Stimulated activated CD4-positive, alpha-beta T cell treated with anti-CD3 and anti-CD28 coated beads, TNF-alpha, amount 100 ng/mL, for 24 hours (primary cell): Measurements from ENCODE around the gene ERFE.

Source experiments
- DNase-seq, 3 experiments: peaks; one replicate each; pipeline ENCODE4 v3.0.0-alpha.2; 2020; ENCODE audit warnings: low read depth in 3 of 3

ERFE gene

DNA sequence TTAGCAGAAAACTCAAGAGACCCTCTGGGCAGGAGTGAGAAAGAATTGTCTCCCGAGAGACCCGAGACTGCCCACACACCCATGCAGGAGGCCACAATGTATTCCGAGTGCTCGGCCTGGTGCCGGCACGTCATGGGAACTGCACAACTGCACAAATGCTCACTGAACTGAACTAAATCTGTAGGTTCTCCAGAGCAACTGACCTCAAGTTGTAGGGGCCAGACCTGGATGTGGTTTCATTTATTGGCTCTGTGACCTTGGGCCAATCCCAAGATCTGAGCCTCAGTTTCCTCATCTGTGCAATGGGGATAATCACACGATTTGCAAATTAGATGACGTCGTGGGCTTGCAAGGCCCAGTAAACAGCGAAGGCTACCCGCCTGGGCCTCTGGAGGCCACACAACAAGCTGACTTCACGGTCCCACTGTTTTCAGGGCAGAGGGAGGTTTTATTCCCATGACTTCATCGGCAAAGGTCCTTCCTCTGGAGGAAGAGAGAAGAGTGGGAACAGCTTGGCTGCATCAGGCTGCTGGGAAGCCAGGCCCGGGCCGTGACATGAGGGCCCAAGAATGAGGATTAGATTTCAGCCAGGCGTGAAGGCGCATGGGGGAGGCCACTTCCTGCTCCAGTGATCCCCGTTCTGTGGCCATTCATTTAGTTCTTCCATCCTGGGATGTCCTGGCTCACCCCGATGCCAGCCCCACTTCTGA lies 3.6 kb upstream of the ERFE start:
- DNase-seq, result no peak

DNA sequence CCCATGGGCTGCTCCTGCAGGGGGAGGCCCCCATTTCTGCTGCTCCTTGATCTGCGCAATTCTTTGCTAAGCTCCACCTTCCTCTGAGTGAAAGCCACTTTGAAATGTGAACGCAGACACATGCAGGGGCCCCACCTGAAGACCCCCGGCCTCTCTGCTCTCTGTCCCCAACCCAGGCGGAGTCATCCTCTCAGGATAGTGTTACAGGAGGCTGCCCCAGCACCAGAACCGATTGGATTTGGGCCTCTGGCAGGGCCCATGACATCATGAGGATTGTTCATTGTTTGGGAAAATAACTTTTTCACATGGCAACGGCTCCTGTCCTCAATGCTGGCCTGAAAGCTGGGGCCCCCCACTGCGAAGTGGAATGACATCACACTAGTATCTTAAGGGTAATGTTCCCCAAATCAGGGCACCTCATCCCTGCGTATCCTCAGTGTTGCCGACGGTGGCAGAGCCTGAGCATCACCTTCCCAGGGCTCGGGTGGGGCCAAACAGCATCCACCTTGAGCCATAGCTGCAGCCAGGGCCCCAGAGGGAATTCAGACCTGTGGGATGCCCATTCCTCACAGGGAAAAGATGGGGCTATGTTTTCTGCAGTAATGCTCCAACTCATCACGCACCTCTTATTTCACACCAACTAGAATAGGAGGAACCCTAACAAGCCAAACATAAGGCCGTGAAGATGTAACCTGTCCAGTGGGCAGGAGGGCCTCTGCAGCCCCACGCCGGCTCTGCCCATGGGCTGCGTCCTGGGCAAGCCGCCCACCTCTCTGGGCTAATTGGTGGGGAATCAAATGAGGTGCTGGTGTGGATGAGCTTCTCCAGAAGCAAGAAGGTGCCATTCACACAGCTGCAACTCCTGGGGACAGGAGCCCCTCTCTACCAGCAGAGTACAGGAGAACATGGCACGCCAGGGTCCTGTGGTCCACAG lies 2.7 kb upstream of the ERFE start:
- no peak for DNase-seq

DNA sequence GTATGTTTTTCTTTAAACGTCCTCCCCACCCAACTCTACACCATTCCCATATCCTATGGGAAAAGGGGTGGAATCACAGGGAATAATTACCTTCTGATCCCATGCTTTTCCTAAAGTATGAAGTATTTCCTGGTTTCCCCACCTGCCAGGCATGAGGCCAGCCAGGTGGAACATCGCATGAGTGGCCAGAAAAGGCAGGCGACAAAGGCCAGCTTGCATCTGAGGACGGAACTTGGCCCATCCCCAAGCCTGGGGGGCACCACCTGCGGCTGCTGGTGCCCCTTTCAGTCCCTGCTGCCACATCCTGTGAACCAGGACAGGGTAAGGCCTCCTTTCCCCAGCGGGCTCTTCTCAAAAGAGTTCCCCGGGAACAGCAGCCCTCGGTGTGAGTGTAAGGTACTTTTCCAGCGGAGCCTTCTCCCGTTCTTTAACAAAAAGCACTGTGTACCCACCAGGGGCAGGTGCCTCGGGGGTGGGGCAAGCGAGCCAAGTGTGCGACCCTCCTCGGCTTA lies 1.2 kb upstream of the ERFE start:
- DNase-seq, result no peak

DNA sequence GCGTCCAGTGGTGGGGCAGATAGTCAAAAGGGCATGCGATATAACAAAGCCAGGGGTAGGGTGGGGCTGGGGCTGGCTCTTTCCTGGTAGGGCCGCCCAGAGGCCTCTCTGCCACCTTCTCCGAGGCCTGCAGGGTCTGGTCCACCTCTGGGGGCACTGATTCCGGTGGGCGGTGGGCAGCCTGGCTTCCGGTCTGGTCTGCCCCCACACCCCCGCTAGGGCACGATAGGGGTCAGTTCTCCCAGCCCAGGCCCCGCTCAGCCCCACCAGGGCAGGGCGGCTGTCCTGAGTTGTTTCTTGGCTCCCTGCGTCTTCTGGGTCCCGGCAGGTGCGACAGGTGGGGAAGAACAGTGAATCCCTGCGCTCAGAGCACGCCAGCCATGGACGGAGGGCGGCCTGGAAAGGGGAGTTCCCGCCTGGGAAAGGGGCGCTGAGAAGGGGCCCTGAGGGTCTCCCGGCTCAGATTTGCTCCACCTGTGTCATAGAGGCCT lies 707 bp upstream of the ERFE start:
- DNase-seq, result no peak

DNA sequence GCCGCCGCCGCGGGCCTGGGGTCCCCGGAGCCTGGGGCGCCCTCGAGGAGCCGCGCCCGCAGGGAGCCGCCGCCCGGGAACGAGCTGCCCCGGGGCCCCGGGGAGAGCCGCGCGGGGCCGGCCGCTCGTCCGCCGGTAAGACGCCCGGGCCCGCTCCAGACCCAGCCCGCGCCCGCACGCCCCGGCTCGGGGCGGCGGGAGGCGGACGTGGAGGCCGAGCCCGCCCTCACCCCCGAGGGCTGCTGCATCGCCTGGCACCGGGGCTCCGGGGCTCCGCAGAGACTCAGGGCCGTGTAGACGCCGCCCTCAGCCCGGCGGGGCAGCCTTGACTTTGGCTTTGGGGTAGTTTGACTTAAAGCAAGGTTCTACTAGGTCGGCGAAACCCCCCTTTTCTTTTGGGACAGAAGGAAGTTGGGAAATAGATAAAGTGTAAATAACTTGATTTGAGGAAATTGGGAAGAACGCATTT lies 335 bp downstream of the ERFE start:
- peak in 1 of 3 experiments; percentile 23 for DNase-seq

DNA sequence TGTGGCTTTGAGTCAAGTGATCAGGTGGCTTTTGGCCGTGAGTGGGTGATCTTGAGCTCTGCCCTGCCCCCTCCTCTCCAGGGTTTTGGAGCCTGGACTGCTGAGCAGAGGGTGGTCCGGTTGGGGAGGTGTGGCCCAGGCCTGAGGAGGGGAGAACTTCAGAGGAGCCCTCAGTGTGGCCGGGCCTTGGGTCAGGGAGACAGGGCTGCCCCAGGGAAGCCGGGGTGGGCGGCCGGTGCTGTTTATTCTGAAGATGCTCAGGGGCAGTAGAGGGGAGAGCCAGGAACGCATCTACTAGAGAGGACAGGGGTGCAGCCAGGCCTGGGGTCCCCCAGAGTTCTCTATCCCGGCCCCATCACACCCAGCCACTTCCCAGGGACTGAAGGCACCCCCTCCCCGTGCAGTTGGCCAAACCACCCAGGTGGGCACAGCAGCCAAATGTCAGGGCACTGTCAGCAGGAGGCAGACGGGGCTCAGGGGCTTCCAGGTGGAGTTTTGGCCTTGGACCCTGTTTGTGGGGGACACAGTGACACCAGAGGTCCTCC lies 963 bp downstream of the ERFE start:
- no peak for DNase-seq

DNA sequence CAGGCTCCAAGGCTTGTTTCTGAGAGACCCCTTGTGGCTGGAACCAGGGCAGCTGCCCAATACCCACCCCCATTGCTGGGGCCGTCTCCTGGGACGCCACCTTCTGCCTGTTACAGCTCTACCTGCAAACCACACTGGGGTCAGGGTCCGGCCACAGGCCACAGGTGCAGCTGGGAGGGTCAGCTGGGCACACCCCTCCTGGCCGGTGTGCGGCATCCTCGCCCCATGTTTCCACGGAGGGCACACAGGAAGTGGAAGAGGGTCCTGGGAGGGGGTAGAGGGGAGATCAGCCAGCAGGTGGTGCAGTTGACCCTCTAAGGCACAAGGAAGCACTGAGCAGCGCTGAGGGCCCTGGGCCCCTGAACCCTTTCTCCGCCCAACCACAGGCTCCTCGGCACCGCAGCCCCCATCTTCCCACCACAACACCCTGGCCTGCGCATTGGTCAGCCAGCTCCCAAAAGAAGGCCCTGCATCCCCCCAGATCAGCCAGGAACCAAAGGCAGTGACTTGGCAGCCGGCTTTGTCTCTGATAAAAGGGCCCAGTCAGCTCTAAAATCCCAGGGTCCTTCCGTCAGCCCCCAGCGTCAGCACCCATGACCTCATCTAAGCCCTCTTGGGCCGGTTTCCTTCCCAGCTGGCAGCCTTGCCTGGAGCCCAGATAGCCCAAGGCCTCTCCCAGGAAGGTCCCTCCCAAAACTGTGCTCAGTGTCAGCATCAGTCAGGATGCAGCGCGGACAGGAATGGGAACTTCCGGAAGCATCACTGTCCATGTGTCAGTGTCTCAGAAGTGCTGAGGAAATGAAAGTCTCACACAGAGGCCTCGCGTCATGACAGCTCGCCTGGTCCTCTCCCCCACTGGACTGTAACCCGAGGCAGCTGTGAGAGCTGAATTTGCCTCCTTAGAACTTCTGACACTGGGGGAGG lies 1.7 kb downstream of the ERFE start:
- no peak for DNase-seq

DNA sequence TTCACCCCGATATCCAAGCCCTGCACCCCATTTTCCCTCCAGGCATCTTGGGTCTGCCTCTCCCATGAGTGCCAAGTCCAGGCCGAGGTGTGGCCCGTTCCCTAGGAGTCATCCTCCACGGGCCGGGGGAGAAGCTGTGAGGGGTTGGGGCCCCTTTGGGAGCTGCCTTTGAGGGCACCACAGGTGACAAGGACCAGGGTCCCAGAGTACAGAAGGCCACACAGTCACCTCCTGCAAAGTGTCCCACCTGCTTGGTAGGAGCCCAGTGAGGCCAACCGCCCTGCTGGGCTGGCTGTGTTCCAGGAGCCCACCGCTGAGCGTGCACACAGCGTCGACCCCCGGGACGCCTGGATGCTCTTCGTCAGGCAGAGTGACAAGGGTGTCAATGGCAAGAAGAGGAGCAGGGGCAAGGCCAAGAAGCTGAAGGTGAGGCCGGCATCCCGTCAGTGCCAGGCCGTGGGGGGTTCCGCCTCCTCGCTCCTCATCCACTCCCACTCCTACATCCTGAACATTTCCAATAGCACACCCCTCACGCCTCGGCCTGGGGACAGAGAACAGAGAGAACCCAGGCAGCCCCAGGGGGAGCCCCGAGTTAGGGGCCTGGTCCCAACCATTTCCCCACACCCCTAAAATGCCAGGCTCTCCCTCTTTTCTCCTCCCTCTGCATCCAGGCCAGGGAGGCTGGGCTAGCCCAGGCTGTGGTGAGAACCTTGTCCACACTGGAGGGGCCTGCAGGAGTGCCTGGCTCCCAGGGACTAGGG lies 2.7 kb downstream of the ERFE start:
- no peak for DNase-seq

DNA sequence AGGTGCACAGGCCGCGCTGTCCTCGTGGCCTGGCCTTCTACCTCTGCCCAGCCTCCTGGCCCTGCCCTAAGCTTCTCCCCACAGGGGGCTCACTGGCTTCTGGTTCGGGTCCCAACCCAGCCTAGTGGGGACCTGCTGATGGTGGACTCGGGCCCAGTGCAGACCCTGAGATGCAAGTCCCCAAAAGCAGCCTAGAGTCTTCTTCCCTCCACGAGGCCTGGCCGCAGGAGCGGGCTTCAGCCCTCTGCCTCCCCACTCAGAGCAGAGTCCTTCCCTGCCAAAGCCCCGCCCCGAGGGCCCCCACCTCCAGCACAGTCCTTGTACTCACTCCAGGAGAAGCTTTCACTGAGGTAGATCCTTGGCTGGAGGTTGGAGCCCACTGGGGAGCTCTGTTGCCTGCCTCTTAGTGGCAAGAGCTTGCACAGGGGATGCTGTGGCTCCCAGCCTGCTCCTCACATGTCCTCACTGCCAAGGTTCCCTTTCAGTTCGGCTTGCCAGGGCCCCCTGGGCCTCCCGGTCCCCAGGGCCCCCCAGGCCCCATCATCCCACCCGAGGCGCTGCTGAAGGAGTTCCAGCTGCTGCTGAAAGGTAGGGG lies 3.6 kb downstream of the ERFE start:
- no peak for DNase-seq

DNA sequence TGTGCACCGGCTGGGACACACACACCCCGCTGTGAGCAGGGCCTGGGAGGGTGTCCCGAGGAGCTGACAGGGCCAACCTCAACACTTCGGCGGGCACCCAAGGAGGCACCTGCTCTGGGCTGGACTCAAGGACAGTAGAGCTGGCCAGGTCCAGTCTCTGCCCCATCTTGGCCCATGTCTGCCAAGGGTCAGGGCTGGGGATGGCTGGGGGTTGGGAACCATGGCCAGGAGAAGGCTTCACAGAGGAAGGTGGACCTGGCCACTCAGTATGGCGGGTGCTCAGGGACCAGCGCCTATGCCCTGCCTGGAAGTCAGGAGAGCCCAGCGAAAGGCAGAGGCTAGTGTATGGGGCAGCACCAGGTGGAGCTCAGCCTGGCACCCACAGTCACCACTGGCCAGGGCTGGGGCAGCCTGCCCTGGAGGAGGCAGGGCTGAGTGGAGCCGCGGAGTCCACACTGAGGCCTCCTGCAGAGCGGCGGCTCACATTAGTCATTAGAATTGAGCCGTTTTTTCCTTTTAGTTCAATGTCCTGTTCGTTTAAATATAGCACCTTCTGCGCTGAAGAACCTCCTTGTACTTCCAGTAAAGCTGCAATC lies 4.2 kb downstream of the ERFE start:
- DNase-seq, result no peak

DNA sequence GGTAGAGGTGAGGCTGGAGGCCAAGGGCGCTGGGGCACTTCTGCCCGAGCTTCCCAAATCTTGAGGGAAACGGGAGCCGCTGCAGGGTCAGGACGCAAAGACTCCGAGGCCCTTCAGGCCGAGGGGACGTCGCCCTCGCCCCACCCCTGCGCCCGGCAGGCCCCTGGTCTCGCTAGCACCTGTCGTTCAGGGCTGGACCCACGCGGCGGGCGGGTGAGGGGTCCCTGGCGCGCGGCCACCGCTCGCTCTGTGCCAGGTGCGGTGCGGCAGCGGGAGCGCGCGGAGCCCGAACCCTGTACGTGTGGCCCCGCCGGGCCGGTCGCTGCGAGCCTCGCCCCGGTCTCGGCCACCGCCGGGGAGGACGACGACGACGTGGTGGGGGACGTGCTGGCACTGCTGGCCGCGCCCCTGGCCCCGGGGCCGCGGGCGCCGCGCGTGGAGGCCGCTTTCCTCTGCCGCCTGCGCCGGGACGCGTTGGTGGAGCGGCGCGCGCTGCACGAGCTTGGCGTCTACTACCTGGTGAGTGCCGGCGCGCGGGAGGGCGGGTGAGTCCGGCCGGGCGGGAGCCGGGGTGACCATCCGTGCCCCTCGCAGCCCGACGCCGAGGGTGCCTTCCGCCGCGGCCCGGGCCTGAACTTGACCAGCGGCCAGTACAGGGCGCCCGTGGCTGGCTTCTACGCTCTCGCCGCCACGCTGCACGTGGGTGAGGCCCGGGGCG lies 4.9 kb downstream of the ERFE start:
- DNase-seq, result no peak

DNA sequence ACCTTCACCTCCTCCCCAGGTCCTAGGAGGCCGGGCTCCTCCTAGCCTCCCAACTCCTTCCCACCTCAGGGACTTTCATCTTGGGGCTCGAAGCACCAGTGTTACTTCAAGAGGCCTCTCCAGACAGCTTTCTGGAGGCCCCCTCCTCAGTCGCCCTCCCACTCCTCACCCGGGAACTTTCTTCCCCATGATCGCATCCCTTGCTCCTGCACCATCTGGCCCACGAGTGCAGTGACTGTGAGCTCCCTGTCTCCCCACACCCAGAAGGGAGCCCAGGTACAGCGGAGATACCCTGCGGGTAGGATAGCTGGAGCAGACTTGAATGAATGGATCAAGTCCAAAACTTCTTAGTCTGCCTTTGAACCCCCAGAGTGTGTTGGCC lies 6.1 kb downstream of the ERFE start:
- DNase-seq, result no peak

DNA sequence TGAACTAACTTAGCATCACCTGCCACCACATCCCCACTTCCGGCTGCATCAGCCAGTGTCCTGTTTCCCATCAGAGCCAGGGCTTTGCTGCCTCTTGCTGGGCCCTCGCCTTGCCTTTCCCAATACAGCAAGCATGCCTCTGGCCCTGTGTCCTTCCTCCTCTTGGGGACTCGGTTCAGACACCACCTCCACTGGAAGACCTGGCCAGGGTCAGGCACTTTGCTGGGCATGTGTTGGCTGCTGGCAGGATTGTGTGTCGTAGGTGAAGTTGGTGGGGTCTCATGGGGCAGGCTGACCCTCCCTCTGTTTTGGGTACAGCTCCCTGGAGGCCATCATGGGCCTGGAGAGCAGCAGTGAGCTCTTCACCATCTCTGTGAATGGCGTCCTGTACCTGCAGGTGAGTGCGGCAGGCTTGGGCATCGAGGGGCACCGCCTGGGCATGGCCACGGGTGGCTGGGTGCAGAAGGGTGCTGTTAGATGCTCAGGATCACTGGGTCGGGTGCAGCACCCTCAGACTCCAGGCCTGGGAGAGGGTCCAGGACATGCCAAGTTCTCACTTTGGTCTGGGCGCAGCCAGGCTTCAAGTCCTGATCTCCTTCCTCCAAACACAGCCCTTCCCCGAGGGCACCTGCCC lies 6.6 kb downstream of the ERFE start:
- DNase-seq, result no peak

DNA sequence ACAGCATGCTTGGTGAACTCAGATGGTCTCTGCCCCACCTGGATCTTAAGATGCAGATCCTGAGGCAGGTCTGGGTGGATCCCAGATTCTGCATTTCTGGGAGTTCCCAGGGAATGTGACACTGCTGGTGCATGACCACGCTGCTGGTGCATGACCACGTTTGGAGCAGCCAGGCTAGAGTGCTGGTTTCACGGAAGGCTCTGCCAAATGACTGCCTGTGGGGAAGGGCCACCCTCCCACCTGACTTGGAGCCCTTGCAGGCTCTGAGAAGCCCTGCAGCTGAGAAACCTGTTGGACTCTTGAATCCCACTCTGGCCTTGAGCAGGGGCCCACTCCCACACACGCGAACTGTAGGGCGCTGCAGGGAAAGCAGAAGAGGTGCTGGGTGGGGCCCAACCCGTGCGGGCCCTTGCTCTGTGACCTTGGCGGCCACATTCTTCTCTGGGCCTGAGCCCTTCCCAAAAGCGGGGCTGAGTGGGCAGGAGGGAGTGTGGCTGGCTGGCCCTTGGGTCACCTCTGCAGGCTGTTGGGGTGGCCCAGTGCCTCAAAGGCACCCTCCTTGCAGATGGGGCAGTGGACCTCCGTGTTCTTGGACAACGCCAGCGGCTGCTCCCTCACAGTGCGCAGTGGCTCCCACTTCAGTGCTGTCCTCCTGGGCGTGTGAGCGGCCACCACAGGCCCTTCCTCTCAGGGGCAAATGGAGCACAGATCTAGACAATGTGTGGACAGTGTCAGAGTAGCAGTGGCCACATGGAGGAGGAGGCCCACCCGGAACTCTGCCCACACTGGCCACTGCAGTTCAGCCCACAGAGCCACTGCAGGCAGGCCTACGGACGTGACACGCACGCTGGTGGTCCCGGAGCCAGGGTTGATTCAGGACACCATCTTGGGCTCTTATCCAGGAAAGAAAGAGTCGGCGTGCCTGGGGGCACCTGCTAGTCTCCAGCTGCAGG lies 7.9 kb downstream of the ERFE start:
- DNase-seq, result no peak

DNA sequence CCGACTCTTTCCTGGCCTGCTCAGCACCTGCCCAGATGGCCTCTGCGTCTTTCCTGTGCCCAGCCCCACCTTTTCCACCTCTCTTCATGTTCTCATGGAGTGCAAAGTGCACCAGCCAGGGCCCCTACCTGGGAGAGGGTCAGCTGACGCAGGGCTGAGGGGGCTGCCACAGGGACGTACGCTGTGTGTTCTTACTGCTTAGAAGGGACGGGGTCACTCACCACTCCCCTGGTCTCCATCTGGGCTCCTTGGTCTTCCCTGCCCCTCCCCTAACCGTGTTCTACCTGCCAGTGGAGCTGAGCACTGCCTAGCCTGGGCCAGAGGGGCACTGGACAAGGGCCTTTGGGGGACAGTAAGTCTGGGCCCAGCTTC lies 8.6 kb downstream of the ERFE start:
- DNase-seq, result no peak

DNA sequence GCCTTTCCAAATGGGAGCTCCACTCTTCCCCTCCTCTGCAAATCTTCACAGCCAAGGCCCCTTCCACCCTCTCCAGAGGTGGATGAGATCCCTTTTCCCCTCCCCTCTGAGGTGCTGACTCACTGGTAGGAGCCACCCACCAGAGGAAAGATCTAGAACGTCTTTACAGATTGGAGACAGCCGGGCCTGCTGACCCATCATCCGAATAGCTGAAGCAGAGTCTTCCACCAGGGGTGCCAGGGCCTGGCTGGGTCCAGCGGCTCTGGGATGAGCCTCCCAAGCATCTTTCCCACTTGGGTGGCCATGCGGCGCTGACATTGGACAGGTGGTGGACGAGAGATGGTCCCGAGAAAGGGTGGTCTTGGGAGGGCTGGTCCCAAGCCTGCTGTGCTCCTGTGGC lies 9.0 kb downstream of the ERFE start:
- DNase-seq, result no peak
